K562 (cell line): Measurements from ENCODE around the gene L3MBTL1. TPM values are rescaled to one million over a fixed set of nuclear protein-coding genes. Genes with fewer than 3 reads are reported as not detected.
A peak's percentile ranks its signal among the peaks of the same experiment; 100 is the strongest.

Source experiments
- ATAC-seq: fragments of 200-7000 bp; cut with Tn5 transposase; 3 replicates; pipeline ENCODE4 v1.9.1; 2020; ENCODE audit warnings: moderate library complexity
- BruUV-seq: library from RNA; stranded (reverse); fragments of 400-500 nt; replicated peaks from 2 replicates; lab custom pipeline; 2021; lab: Mats Ljungman, UMichigan
- CTCF ChIA-PET: fragments of 300-600 bp; formaldehyde crosslinking; extraction: SDS; loops from one replicate; lab custom pipeline; 2021; ENCODE audit warnings: low intra/inter-chr PET ratio; lab: Yijun Ruan, JAX
- POLR2A ChIA-PET: fragments of 300-600, 350-650 bp; sonication (Branson Sonifier 250); formaldehyde crosslinking; extraction: SDS; loops from one replicate; lab custom pipeline; 2021; ENCODE audit warnings: antibody characterized with exemption, inconsistent platforms; lab: Yijun Ruan, JAX
- DNase-seq, 4 experiments: peaks; one replicate each; pipeline versions ENCODE4 v3.0.0 to v3.0.0-alpha.2; 2011 to 2018; ENCODE audit warnings: low spot score in 3 of 4, mixed read lengths in 3 of 4; ENCODE audit errors: extremely low read depth in 1 of 4
- FAIRE-seq: peaks from 2 replicates; lab custom pipeline; 2011; peaks lifted over from hg19 to GRCh38; lab: Jason Lieb, UNC
- H2AFZ ChIP-seq: 2 replicates; pipeline ENCODE4 v1.6.0; 2011; ENCODE audit warnings: low read depth, low read length, control low read depth, inconsistent platforms
- H3K27ac ChIP-seq: fragments of 200-600 bp; 3 replicates; pipeline ENCODE4 v1.8.0; 2011; ENCODE audit warnings: low read depth, mild to moderate bottlenecking, control low read depth, inconsistent platforms, low read length, moderate library complexity, mixed read lengths; ENCODE audit errors: extremely low read depth
- H3K27me3 ChIP-seq, 2 experiments: fragments of 300-600 bp in 1 of 2; 2 replicates in 1 of 2; 3 replicates in 1 of 2; pipeline versions ENCODE4 v1.6.0 to v1.8.0; 2011; ENCODE audit warnings: inconsistent platforms in 2 of 2, low read length in 2 of 2, mild to moderate bottlenecking in 1 of 2, mixed read lengths in 1 of 2, moderate library complexity in 1 of 2; ENCODE audit not compliant: control insufficient read depth in 2 of 2, insufficient read depth in 2 of 2
- H3K36me3 ChIP-seq: fragments of 300-600 bp; 3 replicates; pipeline ENCODE4 v1.8.0; 2011; ENCODE audit warnings: mild to moderate bottlenecking, low read length, inconsistent platforms; ENCODE audit not compliant: control insufficient read depth, insufficient read depth
- H3K4me1 ChIP-seq, 2 experiments: fragments of 200-600 bp in 1 of 2; replicated peaks in 1 of 2; 2 replicates in 1 of 2; 3 replicates in 1 of 2; pipeline versions ENCODE4 v1.5.1 to v1.8.0; 2011; ENCODE audit warnings: inconsistent platforms in 2 of 2, low read length in 2 of 2, mild to moderate bottlenecking in 1 of 2, mixed read lengths in 1 of 2, moderate library complexity in 1 of 2; ENCODE audit not compliant: control insufficient read depth in 2 of 2, insufficient read depth in 2 of 2
- H3K4me2 ChIP-seq: 2 replicates; pipeline ENCODE4 v1.6.1; 2011; ENCODE audit warnings: low read length, control low read depth, inconsistent platforms, mixed read lengths; ENCODE audit not compliant: insufficient read depth
- H3K4me3 ChIP-seq: fragments of 200-600 bp; sonication (generic), shearing (Covaris generic); 2 replicates; pipeline ENCODE4 v1.5.1; 2016; ENCODE audit warnings: control low read depth, inconsistent platforms
- H3K79me2 ChIP-seq: fragments of 200-600 bp; 3 replicates; pipeline ENCODE4 v1.8.0; 2011; ENCODE audit warnings: low read length, inconsistent platforms; ENCODE audit not compliant: control insufficient read depth, insufficient read depth
- H3K9ac ChIP-seq, 2 experiments: 2 replicates each; pipeline versions ENCODE4 v1.6.0 to v1.6.1; 2011; ENCODE audit warnings: low read depth in 2 of 2, low read length in 2 of 2, control low read depth in 1 of 2, inconsistent platforms in 1 of 2, mild to moderate bottlenecking in 1 of 2, mixed read lengths in 1 of 2; ENCODE audit not compliant: insufficient read depth in 1 of 2
- H3K9me1 ChIP-seq: one replicate; pipeline ENCODE4 v1.6.0; 2011; ENCODE audit warnings: inconsistent platforms, mild to moderate bottlenecking, low read length, moderate library complexity; ENCODE audit not compliant: control insufficient read depth, insufficient read depth
- H3K9me3 ChIP-seq: replicated peaks from 2 replicates; pipeline ENCODE4 v1.5.1; 2011; ENCODE audit warnings: low read depth, low read length, inconsistent platforms; ENCODE audit not compliant: control insufficient read depth, insufficient read depth
- H4K20me1 ChIP-seq: replicated peaks from 2 replicates; pipeline ENCODE4 v1.6.1; 2011; ENCODE audit warnings: low read length, inconsistent platforms, mixed read lengths; ENCODE audit not compliant: control insufficient read depth, insufficient read depth
- ELF4 ChIP-seq: fragments of 450-650 bp; formaldehyde crosslinking; IDR thresholded peaks from 2 replicates; pipeline ENCODE4 v1.4.0; 2022; ENCODE audit warnings: missing genetic modification characterization
- GATA2 ChIP-seq: sonication (generic); formaldehyde crosslinking; IDR thresholded peaks from 2 replicates; pipeline ENCODE4 v1.4.0; 2020; ENCODE audit warnings: mild to moderate bottlenecking, missing genetic modification reagents
- HMGN3 ChIP-seq: IDR thresholded peaks from 2 replicates; pipeline ENCODE4 v1.6.1; 2011; ENCODE audit warnings: borderline replicate concordance, low read depth, mild to moderate bottlenecking, mixed read lengths, low read length; ENCODE audit not compliant: insufficient read length; ENCODE audit errors: extremely low read depth
- KDM5B ChIP-seq: fragments of 200-600 bp; sonication (generic); IDR thresholded peaks from 2 replicates; pipeline ENCODE4 v1.6.1; 2012; ENCODE audit warnings: low read depth, mild to moderate bottlenecking, moderate library complexity, low read length, control low read depth, inconsistent platforms; ENCODE audit not compliant: insufficient replicate concordance
- MTA2 ChIP-seq: fragments of 450-650 bp; IDR thresholded peaks from 2 replicates; pipeline ENCODE4 v1.6.1; 2016; ENCODE audit warnings: low read depth
- POLR2A ChIP-seq: fragments of 450-650 bp; conservative IDR thresholded peaks from 2 replicates; pipeline ENCODE4 v1.6.1; 2016
- RBFOX2 ChIP-seq: fragments of 200-400 bp; formaldehyde crosslinking; IDR thresholded peaks from 2 replicates; pipeline ENCODE4 v1.6.1; 2017; ENCODE audit warnings: low read depth, mild to moderate bottlenecking, low read length, moderate library complexity
- SIN3B ChIP-seq: fragments of 450-650 bp; IDR thresholded peaks from 2 replicates; pipeline ENCODE4 v1.6.1; 2017; ENCODE audit warnings: low read depth, mild to moderate bottlenecking, moderate library complexity
- ZNF124 ChIP-seq: sonication (generic); formaldehyde crosslinking; IDR thresholded peaks from 2 replicates; pipeline ENCODE4 v1.8.1; 2022; ENCODE audit warnings: missing genetic modification reagents
- ZNF449 ChIP-seq: fragments of 250-450 bp; sonication (Bioruptor Pico); IDR thresholded peaks from 2 replicates; pipeline ENCODE4 v1.8.0; 2022; ENCODE audit warnings: moderate library complexity, mild to moderate bottlenecking, inconsistent platforms
- WGBS: fragments of 100-300 bp; shearing (Covaris generic); methylation state at CpG from one replicate; pipeline ENCODE4 v1.1.6; 2016; ENCODE audit warnings: low coverage, mixed read lengths; ENCODE audit not compliant: insufficient coverage; ENCODE audit errors: missing lambda C conversion rate; 5-methylcytosine and 5-hydroxymethylcytosine counted together
- in situ Hi-C: fragments of 300-500 bp; cut with MboI; formaldehyde crosslinking; loops from 4 replicates; pipeline ENCODE4 v1.15.0; 2018; ENCODE audit warnings: inconsistent platforms, mixed read lengths
- intact Hi-C: fragments of 100-400 bp; cut with micrococcal nuclease; formaldehyde crosslinking; loops from 2 replicates; pipeline ENCODE4 v1.14.2; 2022
- polyA plus RNA-seq, 8 experiments: library from polyadenylated mRNA; depleted of rRNA in 4 of 8; stranded (reverse) in 5 of 8; unstranded in 3 of 8; fragments of >200 nt; fragmentation: Nextera tagmentation in 2 of 8; fragmentation: Illumina TruSeq in 1 of 8; extraction: Ambion mirVana in 2 of 8; extraction: Trizol in 1 of 8; gene quantifications; 2 replicates each; pipeline versions ENCODE4 v1.2.1 to v1.2.3, GENCODE V29; 2011 to 2014; ENCODE audit warnings: inconsistent platforms in 1 of 8, missing spikeins in 1 of 8
- total RNA-seq, 7 experiments: library from RNA; depleted of rRNA in 6 of 7; stranded (reverse); fragments of >200 nt in 6 of 7; fragmentation: Illumina TruSeq in 2 of 7; extraction: Trizol in 2 of 7; gene quantifications; 2 replicates each; pipeline versions ENCODE4 v1.2.1 to v1.2.3, GENCODE V29; 2011 to 2021; ENCODE audit warnings: low replicate concordance in 1 of 7

The L3MBTL1 gene
- total and polyA plus RNA-seq, 9 of the 15 experiments (the other 6 are each of a cell fraction or from before 2014, with no cell fraction given): 0.77 to 10.0 (median 4.4) TPM

DNA sequence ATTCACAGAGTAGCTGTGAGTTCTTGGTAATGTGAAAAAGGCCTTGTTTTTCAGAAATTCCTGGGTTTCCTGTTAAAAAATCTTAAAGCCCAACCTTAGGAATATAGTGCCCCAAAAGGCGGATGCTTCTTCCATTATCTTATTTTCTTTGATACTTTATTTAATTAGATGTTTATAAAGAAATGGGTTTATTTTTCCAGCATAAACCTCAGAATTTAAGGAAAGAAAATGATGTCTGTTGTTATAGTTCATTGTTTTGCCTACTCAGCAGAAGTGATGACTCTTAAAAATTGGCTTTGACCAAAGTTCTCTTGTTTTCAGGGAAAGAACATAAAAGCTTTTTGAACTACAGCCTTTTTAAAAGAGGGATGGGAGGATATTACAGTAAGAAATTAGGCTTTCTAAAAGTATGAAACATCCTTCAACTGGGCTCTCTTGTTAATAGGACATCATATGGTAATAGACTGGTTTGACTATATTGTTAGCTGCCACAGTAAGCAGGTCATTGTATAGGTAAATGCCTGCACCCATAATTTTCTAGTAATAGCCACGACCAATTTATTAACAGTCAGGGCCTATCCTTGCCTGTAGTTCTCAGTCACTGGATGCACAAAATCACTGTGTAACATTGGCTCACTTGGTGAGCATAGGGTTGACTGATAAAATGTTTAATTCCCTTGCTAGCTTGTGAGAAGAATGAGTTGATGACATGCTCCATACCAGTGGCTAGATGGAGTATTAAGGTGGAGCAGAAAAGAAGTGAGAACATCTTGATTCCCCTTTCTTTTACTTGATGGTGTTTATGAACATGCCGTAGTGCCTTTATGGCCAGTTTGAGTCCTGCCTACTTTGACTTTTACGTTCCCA lies 44.6 kb upstream of the L3MBTL1 start (continued):
- TF ChIP-seq RBFOX2: 0 out of 2 replicates have a peak, but pooled peaks have one; percentile 47

DNA sequence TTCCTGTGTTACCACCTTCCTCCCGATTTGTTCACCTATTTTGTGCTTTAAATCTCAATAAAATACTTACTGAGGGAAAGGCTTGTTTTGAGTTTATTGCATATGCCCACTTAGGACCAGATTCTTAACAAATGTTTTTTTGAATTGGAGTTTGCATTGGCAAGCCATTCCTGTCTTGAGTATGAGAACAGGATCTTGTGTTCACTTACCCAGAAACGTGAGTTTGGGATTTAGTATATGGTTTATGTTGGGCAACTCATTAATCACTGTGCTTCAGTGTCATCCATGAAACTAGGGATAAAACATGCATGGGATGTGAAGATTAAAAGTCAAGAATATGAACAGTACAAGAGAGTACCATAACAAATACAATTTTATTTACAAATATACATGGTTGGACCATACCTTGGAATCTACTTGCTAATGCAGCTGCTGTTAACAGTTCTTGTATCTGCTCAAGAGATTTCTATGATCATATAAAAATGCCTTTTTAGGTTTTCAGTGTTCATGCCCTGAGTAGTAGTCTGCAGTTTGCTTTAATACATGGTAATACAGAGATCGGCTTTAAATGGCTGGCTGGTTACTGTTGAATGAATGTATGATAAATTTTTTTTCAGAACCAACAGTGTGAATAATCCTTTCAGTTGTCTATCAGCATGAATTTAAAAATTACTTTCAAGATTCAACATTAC lies 43.8 kb upstream of the L3MBTL1 start:
- Histone ChIP-seq H3K9me3 (no peaks in the 10 kb centered on the region), H3K36me3 (peaks cover 75% of the 10 kb centered on the region), H3K27me3 (no peaks in the 10 kb centered on the region), H3K4me1 (peaks cover 0 to 7% of the 10 kb centered on the region in 2 experiments; a peak in 3 of 5 replicates), H3K4me3 (no peak overlapping the region), H3K9ac (no peak overlapping the region), H3K27ac (no peak overlapping the region), H3K4me2 (no peak overlapping the region), H4K20me1 (peaks cover 13% of the 10 kb centered on the region; the same call in 1 of the 2 replicates), H2AFZ (no peak overlapping the region), H3K79me2 (peaks cover 43% of the 10 kb centered on the region), H3K9me1 (peaks cover 4% of the 10 kb centered on the region)
- TF ChIP-seq HMGN3 (no peak), POLR2A (0 out of 2 replicates have a peak, but pooled peaks have one; percentile 0), MTA2 (no peak), SIN3B (no peak), GATA2 (CRISPR knock-in tag) (no peak), ELF4 (CRISPR knock-in tag) (no peak), KDM5B (no peak), ZNF449 (CRISPR knock-in tag) (no peak), RBFOX2 (0 out of 2 replicates have a peak, but pooled peaks have one; percentile 22), ZNF124 (CRISPR knock-in tag) (no peak)
- intact Hi-C loops: no loop called here
- no peak for ATAC-seq
- no TSS peak for BruUV-seq
- WGBS: 85% methylated on average over 3 of the region's 3 CpGs
- DNase-seq: no peak
- ChIA-PET CTCF (no interaction called here), POLR2A (interaction anchor here (0.9 to 3.8 kb wide), 6 partner anchors 10 to 95 kb away, joined by 3 to 28 read pairs (median 4); partner anchors contain the start of gene SGK2)
- no peak for FAIRE-seq
- in situ Hi-C loops: no loop called here
